Spleen (tissue), 13 donors: ENCODE results near the gene CLEC1B. TPM values are rescaled to one million over a fixed set of nuclear protein-coding genes. Genes with fewer than 3 reads are reported as not detected.

Experiments
- DNase-seq: peaks from one replicate; pipeline ENCODE4 v3.0.0-alpha.2; 2020
- H3K27ac ChIP-seq, 8 donors: fragments of 200-600 bp; sonication (generic) in 7 of 8; 1 replicate in 4 of 8; 2 replicates in 4 of 8; pipeline versions ENCODE4 v1.5.0 to v1.8.0; 2016 to 2021; ENCODE audit warnings: inconsistent platforms in 4 of 8, mild to moderate bottlenecking in 4 of 8, moderate library complexity in 1 of 8
- H3K27me3 ChIP-seq, 7 donors: fragments of 200-600 bp; sonication (generic) in 6 of 7; replicated peaks in 1 of 7; 1 replicate in 4 of 7; 2 replicates in 3 of 7; pipeline versions ENCODE4 v1.5.0 to v1.8.0; 2016 to 2021; ENCODE audit warnings: inconsistent platforms in 3 of 7, mild to moderate bottlenecking in 1 of 7
- H3K36me3 ChIP-seq, 6 donors: fragments of 200-600 bp; sonication (generic) in 5 of 6; 1 replicate in 4 of 6; 2 replicates in 2 of 6; pipeline versions ENCODE4 v1.5.0 to v1.8.0; 2016 to 2021; ENCODE audit warnings: inconsistent platforms in 2 of 6
- H3K4me1 ChIP-seq, 6 donors: fragments of 200-600 bp; sonication (generic) in 5 of 6; 1 replicate in 3 of 6; 2 replicates in 3 of 6; pipeline versions ENCODE4 v1.5.0 to v1.8.0; 2016 to 2021; ENCODE audit warnings: inconsistent platforms in 3 of 6
- H3K4me3 ChIP-seq, 8 donors: fragments of 200-600 bp; sonication (generic) in 7 of 8; 1 replicate in 4 of 8; 2 replicates in 4 of 8; pipeline versions ENCODE4 v1.5.0 to v1.8.0; 2016 to 2021; ENCODE audit warnings: inconsistent platforms in 4 of 8, mild to moderate bottlenecking in 4 of 8, moderate library complexity in 2 of 8
- H3K9me3 ChIP-seq, 8 donors: fragments of 200-600 bp; sonication (generic) in 7 of 8; 1 replicate in 4 of 8; 2 replicates in 4 of 8; pipeline versions ENCODE4 v1.5.0 to v1.8.0; 2016 to 2021; ENCODE audit warnings: inconsistent platforms in 4 of 8
- POLR2A ChIP-seq, 3 donors: fragments of 450-650 bp; IDR thresholded peaks; one replicate each; pipeline ENCODE4 v1.5.1; 2017; ENCODE audit warnings: antibody characterized with exemption in 3 of 3, mild to moderate bottlenecking in 1 of 3
- POLR2AphosphoS5 ChIP-seq, 3 donors: sonication (generic); formaldehyde crosslinking; IDR thresholded peaks; one replicate each; pipeline ENCODE4 v1.5.1; 2017; ENCODE audit warnings: antibody characterized with exemption in 3 of 3
- WGBS, 5 donors: extraction: QIAGEN DNeasy Blood & Tissue Kit in 3 of 5; methylation state at CpG; one replicate each; pipeline versions ENCODE4 v1.1.5 to v1.1.7; 2013 to 2018; 5-methylcytosine and 5-hydroxymethylcytosine counted together
- intact Hi-C: fragments of 100-400 bp; cut with DNase I; formaldehyde crosslinking; loops from one replicate; pipeline ENCODE4 v1.15.0; 2023; ENCODE audit warnings: low total_unique reads
- long read RNA-seq, 2 donors: transcript quantifications; one replicate each; lab custom pipeline, GENCODE V29; 2026
- polyA plus RNA-seq, 3 donors: library from polyadenylated mRNA; stranded (reverse); fragments of 200-250 nt; gene quantifications; one replicate each; pipeline ENCODE4 v1.2.1, GENCODE V29; 2013
- total RNA-seq, 7 donors: library from RNA; depleted of rRNA in 3 of 7; stranded (reverse); fragments of >200 nt in 3 of 7; fragmentation: NEBNext Ultra II Directional in 4 of 7; extraction: Animal tissue kit (Norgen Biotek cat#: 25700) in 4 of 7; gene quantifications; one replicate each; pipeline versions ENCODE4 v1.1.0 to v1.2.1, GENCODE V29; 2016 to 2021
- TF ChIP-seq, protein P1 (sequence below), 11 experiments: fragments of 200-600 bp in 7 of 11; fragments of 450-650 bp in 4 of 11; sonication (generic) in 4 of 11; IDR thresholded peaks in 8 of 11; conservative IDR thresholded peaks in 3 of 11; 1 replicate in 7 of 11; 2 replicates in 4 of 11; pipeline versions ENCODE4 v1.4.0 to v1.8.0; 2016 to 2021; ENCODE audit warnings: antibody characterized with exemption in 11 of 11, inconsistent platforms in 4 of 11, mild to moderate bottlenecking in 1 of 11
- donor health status: healthy with polysubstance abuse.
- donor health status: DM: no; HTN: no; CAD: no; lungs with moderate emphysema.
- donor health status: DM: no; HTN: no; CAD: no.
- donor health status: Bipolar disorder and iron deficiency.
- donor health status: healthy.
- donor health status: DM: no; HTN: no; CAD: no.
- donor health status: DM: yes; HTN: yes; CAD: no.

CLEC1B gene
- 1 to 10 TPM; 2.0 to 7.7 (median 2.9) TPM for total RNA-seq
- 1 to 10 TPM in 1 of 3 donors, under 1 TPM in 2; 0.67 to 1.1 (median 0.67) TPM for polyA plus RNA-seq
- long read RNA-seq, donor 1, partial matches to known transcripts = 7 of 10 reads
- long read RNA-seq, donor 1, other reads (novel, unspliced or antisense) = 0 of 10 reads
- long read RNA-seq, donor 2, partial matches to known transcripts = 0 of 4 reads
- long read RNA-seq, donor 2, other reads (novel, unspliced or antisense) = 0 of 4 reads

DNA sequence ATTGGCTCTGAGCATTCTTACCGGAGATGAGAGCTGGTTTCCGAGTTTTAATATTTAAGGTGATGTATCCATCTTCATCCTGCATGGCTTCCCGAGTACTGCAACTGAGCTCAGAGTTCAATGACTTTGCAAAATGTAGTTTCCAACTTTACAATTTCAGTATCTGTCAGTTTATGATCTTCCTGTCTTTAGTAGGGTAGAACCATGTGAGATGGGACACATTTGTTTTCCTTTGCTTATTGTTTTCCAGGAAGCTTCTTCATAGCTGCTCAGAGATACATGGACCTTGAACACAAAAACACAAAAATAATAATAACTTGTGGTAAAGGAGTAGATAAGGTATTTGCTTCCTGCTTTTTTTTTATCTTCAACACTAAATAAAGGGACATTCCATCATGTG is at the start of gene CLEC1B:
Gene CLEC1B (minus strand): TSS at position 106 of the 400 bp plus-strand sequence. CDS start 21 bp downstream, at position 85.
- peaks cover 0 to 3% (median 0%) of the 10 kb centered on the region in 7 donors for H3K27me3 ChIP-seq
- no peaks in the 10 kb centered on the region for H3K9me3 ChIP-seq
- H3K4me3 ChIP-seq = no peak within 1 kb of the TSS
- no peak within 1 kb of the TSS for H3K27ac ChIP-seq
- TF ChIP-seq POLR2AphosphoS5 (IDR thresholded peaks at IDR 0.05) (no peak), POLR2A (IDR thresholded peaks at IDR 0.05) (no peak)
- no peak for DNase-seq
- no peaks in the 10 kb centered on the region for H3K4me1 ChIP-seq
- intact Hi-C loops = no loop called here
- WGBS, 5 donors = 75 to 90% (median 80%) methylated on average over 3 of the region's 3 CpGs
- H3K36me3 ChIP-seq = no peaks in the 10 kb centered on the region

- WGBS, 5 donors = 39 to 70% (median 57%) methylated on average over 3 of the region's 3 CpGs
- no peak for DNase-seq
- peaks cover 0 to 5% (median 0%) of the 10 kb centered on the region in 8 donors for H3K9me3 ChIP-seq
- peaks cover 0 to 13% (median 0%) of the 10 kb centered on the region in 7 donors for H3K27me3 ChIP-seq
- intact Hi-C loops = no loop called here
- H3K4me1 ChIP-seq = peaks cover 0 to 14% (median 0%) of the 10 kb centered on the region in 6 donors
- no peak overlapping the region for H3K4me3 ChIP-seq
- no peak overlapping the region for H3K27ac ChIP-seq
- no peaks in the 10 kb centered on the region for H3K36me3 ChIP-seq
- no peak for TF ChIP-seq POLR2AphosphoS5 (IDR thresholded peaks at IDR 0.05)
- TF ChIP-seq, protein P1, sequence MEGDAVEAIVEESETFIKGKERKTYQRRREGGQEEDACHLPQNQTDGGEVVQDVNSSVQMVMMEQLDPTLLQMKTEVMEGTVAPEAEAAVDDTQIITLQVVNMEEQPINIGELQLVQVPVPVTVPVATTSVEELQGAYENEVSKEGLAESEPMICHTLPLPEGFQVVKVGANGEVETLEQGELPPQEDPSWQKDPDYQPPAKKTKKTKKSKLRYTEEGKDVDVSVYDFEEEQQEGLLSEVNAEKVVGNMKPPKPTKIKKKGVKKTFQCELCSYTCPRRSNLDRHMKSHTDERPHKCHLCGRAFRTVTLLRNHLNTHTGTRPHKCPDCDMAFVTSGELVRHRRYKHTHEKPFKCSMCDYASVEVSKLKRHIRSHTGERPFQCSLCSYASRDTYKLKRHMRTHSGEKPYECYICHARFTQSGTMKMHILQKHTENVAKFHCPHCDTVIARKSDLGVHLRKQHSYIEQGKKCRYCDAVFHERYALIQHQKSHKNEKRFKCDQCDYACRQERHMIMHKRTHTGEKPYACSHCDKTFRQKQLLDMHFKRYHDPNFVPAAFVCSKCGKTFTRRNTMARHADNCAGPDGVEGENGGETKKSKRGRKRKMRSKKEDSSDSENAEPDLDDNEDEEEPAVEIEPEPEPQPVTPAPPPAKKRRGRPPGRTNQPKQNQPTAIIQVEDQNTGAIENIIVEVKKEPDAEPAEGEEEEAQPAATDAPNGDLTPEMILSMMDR (IDR thresholded peaks at IDR 0.05 in 8 of 11, conservative IDR thresholded peaks at IDR 0.05 in 3 of 11) = no peak
- no peak for TF ChIP-seq POLR2A (IDR thresholded peaks at IDR 0.05)
These were observed 49.6 kb upstream of the CLEC1B start for GRCh38 chr12:10048526-10048925.

DNA sequence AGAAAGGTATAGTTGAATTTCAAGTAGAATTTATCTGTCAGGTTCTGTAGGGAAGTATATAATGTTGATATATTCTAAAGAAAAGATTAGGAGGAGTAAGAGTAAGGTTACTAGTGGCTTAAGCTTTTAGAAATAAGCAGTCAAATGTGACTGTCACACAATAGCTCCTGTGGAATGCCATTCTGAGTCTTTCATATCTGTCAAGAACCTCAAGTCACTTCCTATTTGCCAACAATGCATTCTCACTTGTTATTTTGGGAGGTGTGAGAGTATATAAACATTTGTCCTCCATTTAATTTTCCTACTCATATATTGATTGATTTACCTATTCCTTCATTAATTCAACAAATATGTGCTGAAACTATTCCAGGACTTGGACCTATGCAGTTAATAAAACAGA is 43.2 kb upstream of the CLEC1B start:
- H3K27me3 ChIP-seq = peaks cover 0 to 19% (median 0%) of the 10 kb centered on the region in 7 donors
- DNase-seq = no peak
- no peak overlapping the region for H3K27ac ChIP-seq
- TF ChIP-seq POLR2AphosphoS5 (IDR thresholded peaks at IDR 0.05) (no peak), POLR2A (IDR thresholded peaks at IDR 0.05) (no peak)
- TF ChIP-seq, protein P1 (IDR thresholded peaks at IDR 0.05 in 8 of 11, conservative IDR thresholded peaks at IDR 0.05 in 3 of 11) = no peak
- no peaks in the 10 kb centered on the region for H3K9me3 ChIP-seq
- no peak overlapping the region for H3K4me3 ChIP-seq
- H3K36me3 ChIP-seq = no peaks in the 10 kb centered on the region
- H3K4me1 ChIP-seq = no peaks in the 10 kb centered on the region
- intact Hi-C loops = no loop called here

- no peak for DNase-seq
- TF ChIP-seq, protein P1 (IDR thresholded peaks at IDR 0.05 in 8 of 11, conservative IDR thresholded peaks at IDR 0.05 in 3 of 11) = peak in 8 of 11 experiments; percentile 24 to 65 (median 54)
- TF ChIP-seq POLR2AphosphoS5 (IDR thresholded peaks at IDR 0.05) = no peak
- Histone ChIP-seq H3K36me3 (no peaks in the 10 kb centered on the region), H3K27me3 (peaks cover 0 to 4% (median 0%) of the 10 kb centered on the region in 7 donors), H3K27ac (peak overlapping the region in 1 of 8 donors; percentile 7), H3K4me3 (no peak overlapping the region), H3K9me3 (no peaks in the 10 kb centered on the region), H3K4me1 (peaks cover 0 to 9% (median 0%) of the 10 kb centered on the region in 6 donors)
- WGBS, 5 donors = 79 to 90% (median 87%) methylated on average over 1 of the region's 1 CpG
- intact Hi-C loops = loop anchor here (5.0 kb wide), 1 partner anchor 103 kb away; no protein-coding TSS in a partner anchor
These were observed 35.0 kb upstream of the CLEC1B start for GRCh38 chr12:10033783-10034545.
